HG03521 (cell line): ENCODE data around the gene SLC26A4.
A peak's percentile ranks its signal among the peaks of the same experiment; 100 is the strongest.

ENCODE experiments used
- ATAC-seq: cut with Tn5 transposase; IDR thresholded peaks from one replicate; pipeline ENCODE4 v1.9.1; 2021; ENCODE audit warnings: mild to moderate bottlenecking, moderate library complexity; ENCODE audit not compliant: unreplicated experiment

SLC26A4 gene

DNA sequence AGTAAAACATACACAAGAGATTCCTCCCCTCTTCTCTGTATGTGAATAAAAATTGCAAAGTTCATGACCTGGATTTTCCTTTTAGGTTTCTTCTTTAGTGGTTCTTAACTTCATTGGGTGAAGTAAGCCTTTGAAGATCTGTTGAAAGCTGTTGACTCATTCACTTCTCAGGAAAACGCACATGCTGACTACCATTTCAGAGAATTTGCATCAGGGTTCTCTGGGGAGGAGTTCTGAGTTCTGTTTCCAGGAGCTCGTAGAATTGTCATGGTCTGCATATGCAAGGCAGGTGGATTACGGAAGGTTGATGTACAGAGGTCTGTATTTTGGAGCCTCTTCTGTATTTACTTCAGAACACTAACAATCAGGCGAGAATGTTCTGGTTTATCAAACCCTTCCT lies 962 bp upstream of the SLC26A4 start:
- no peak for ATAC-seq

DNA sequence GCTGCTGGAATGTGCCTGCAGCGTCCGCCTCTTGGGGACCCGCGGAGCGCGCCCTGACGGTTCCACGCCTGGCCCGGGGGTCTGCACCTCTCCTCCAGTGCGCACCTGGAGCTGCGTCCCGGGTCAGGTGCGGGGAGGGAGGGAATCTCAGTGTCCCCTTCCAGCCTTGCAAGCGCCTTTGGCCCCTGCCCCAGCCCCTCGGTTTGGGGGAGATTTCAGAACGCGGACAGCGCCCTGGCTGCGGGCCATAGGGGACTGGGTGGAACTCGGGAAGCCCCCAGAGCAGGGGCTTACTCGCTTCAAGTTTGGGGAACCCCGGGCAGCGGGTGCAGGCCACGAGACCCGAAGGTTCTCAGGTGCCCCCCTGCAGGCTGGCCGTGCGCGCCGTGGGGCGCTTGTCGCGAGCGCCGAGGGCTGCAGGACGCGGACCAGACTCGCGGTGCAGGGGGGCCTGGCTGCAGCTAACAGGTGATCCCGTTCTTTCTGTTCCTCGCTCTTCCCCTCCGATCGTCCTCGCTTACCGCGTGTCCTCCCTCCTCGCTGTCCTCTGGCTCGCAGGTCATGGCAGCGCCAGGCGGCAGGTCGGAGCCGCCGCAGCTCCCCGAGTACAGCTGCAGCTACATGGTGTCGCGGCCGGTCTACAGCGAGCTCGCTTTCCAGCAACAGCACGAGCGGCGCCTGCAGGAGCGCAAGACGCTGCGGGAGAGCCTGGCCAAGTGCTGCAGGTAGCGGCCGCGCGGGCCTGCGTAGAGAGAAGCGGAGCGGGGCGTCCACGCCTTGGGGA lies 645 bp downstream of the SLC26A4 start:
- ATAC-seq = peak; percentile 52

DNA sequence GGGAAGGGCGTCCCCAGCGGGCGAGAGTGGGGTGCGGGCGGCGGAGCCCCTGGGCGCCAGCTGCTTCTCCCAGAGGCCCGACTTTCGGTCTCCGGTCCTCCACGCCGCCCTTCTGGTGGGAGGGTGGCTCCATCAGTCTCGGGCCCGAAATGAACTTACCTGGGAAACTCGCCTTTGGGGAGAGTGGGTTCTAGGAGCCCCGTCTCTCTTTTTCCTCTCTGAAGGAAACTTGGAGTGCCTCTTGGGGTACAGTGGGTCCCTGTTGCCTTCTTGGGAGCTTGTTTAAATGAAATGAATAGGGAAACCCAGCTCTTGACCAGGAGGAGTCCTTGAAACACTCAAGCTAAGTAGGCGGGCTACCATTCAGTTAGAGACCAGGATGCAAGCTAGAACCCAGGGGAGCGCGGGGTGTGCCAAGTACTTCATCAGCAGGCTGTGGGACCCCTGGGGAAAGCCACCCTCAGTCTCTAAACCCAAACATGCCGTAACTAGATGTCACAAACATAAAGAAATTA lies 1.3 kb downstream of the SLC26A4 start:
- no peak for ATAC-seq

DNA sequence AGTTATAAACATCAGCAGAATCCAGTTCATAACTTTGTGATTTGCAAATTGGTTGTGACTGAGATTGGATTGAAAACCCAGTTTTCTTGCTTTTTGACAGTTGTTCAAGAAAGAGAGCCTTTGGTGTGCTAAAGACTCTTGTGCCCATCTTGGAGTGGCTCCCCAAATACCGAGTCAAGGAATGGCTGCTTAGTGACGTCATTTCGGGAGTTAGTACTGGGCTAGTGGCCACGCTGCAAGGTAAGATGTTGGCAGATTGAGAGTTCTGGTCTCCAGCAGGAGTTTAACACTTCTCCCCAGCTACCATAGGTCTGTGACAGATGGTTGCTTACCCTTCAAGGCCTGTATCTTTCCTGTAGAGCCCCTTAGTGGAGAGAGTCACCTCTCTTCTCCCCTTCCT lies 2.6 kb downstream of the SLC26A4 start:
- no peak for ATAC-seq

DNA sequence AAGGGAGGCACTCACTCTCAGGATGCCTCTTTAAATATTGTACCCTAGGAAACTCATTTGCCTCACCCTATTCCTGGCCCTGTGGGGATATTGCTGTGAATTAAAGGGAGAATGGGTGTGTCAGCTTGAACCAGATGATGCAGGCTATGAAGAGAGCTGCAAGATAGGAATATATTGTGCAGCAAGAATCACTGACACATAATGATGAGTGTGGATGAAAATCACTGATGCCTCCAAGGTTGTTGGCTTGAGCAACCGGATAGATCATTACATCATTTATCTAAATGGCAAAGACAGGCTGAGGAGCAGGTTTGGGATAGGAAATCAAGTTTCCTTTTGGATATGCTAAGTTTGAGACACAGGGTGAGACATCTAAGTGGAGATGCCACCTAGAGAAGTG lies 6.2 kb downstream of the SLC26A4 start:
- ATAC-seq = no peak

DNA sequence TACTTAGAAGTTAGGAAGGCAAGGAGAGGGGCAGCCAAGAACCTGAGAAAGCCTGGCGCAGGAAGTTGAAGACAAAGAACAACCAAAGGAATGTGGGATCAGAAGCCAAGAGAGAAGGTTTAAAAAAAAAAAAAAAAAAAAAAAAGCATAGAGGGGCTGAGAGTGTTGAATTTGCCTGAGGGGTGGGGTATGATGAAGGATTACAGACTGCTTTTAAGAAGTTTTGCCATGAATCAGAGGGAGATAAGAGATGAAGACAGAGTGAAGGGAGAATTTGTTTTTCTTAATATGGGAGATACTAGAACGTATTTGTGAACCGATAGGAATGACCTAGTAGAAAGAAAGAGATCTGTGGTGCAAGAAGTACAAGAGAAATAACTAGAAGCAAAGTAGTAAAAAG lies 6.7 kb downstream of the SLC26A4 start:
- ATAC-seq = no peak

DNA sequence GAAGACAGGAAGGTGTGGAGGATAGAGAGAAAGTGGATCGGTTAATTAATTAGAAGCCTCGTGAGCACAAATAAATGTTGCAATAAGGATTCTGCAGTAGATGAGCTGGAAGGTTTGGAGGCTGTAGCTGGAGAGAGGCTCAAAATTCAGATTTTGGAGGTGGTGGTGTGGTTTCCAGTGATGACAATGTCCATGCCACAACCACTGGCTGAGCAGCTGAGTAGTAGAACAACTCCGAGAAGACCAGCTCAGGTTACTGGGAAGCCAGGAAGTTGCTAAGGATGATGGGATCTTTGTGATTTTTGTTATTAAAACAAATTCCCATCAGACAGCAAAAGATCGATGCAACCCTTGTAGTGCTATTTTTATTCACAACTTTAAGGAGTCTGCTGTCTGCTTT lies 7.7 kb downstream of the SLC26A4 start:
- no peak for ATAC-seq

DNA sequence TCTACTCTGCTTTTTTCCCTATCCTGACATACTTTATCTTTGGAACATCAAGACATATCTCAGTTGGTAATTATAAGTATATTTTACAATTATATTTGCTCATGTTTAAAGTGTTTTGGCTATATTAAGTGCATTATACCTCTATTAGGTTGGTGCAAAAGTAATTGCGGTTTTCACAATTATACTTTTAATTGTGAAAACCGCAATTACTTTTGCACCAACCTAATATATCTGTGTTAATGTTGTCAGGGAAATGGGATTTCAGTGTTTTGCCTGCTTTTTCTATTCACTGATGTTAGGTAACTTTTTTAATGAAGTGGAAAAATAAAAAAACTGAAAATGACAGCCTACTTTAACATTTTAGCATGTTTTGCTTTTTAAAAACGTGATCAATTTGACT lies 11.6 kb downstream of the SLC26A4 start:
- no peak for ATAC-seq

DNA sequence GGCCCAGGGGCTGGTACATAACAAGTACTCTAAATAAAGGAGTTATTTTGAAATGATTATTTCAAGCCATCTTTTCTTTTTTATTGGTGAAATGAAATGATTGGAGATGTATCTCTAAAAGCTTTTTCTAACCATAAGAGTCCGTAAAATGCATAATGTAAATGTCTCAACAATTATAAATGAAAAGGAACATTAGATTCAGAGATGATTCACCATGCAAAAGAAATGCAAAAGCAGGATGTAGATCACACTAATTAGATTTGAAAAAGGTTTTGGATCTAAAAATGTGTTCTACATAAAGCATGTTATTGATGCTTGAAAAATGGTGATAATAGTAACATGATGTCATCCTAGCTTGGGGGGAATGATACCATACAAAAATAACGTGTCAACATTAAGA lies 15.6 kb downstream of the SLC26A4 start:
- ATAC-seq = no peak

DNA sequence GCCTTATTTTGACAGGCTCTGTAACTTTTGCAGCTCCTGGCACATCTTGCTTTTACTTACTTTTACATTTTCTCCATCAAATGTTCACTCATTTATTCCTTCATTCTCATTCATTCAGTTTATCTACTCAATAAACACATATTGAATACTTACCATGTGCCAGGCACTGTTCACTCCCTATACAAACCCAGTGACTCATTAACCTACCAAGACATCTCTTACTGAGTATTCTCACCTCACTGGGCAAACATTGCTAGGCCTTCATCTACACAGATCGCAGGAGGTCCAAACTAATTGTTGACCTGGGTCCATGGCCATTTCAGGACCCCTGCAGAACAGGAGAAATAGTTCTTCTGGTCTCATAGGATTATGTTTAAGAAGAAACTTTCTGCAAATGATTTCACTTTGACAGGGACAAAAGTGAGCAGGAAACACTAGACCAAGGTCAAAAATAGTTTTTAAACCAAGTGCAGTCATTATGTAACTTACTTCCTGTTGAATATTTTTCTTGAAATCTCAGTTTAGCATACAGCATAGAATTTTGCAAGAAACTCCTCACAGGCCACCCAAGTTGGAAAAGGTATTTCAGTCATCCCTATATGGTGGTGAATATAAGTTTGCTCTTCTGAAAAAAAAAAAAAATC lies 17.6 kb downstream of the SLC26A4 start:
- no peak for ATAC-seq

DNA sequence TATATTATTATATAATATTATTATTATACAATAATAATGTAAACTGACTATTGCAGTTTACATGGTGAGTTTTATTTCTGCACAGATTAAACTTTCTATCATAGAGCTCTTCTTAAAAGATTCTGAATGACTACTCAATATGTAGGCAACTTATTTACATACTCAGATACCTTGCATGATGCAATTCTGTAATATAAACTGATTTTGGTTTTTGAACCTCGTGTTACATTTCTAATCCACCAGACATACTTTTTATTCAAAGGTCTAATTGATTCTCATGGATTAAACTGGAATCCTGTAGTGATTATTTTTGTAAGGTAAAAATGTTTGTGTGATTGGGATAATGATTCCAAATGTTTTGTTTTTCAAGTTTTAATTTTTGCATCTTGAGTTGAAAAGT lies 19.9 kb downstream of the SLC26A4 start:
- ATAC-seq = no peak

DNA sequence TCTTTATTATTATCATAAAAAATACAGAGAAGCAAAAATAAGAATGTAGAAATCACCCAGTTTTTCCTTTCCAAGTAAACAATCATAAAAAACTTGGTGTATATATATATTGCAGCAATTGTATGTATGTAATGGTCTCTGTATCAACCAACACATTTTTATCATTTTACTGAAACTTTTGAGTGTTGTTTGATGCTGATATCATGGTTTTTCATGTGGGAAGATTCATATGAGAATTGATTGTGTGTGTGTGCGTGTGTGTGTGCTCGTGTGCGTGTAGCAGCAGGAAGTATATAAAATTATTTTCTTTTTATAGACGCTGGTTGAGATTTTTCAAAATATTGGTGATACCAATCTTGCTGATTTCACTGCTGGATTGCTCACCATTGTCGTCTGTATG lies 22.3 kb downstream of the SLC26A4 start:
- no peak for ATAC-seq

DNA sequence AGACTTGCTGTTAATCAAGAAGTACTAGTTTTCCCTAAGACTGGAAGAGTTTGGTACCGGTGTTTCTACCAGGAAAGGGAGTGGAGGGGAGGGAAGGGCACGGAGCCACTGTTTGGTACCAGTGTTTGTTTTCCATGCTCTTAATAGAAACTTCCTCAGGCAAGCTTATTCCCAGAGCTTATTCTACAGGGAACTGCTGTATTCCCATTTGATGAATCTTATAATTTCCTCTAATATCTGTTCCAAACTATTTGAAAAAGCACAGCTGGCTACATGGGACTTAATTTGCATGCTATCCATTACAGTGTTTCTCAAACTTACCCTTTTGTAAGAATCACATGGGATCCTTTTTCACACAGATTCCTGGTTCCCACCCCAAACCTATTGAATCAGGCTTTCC lies 23.7 kb downstream of the SLC26A4 start:
- no peak for ATAC-seq

DNA sequence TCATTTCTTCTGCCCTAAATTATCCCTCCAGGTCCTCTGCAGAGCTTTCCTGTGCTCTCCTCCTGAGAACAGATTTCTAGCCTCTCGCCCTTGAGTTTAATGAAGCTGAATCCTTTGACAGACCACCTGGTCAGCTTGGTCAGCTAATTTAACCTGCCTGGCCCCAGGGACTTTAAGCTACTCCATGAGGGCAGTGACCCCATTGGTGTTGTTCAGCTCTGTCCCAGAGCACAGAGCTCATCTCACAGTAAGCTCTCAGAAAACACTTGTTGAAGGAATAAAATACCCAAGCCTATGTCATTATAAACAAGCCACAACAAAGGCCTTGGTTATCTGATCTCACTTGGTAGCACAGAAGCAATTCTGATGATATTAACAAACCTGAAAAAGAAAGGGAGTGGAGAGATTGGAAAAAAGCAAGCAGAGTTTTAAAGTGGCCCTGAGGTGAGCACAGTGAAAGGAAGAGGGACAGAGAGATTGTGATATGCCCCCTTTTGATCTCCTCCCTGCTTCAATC lies 24.4 kb downstream of the SLC26A4 start:
- ATAC-seq = no peak

DNA sequence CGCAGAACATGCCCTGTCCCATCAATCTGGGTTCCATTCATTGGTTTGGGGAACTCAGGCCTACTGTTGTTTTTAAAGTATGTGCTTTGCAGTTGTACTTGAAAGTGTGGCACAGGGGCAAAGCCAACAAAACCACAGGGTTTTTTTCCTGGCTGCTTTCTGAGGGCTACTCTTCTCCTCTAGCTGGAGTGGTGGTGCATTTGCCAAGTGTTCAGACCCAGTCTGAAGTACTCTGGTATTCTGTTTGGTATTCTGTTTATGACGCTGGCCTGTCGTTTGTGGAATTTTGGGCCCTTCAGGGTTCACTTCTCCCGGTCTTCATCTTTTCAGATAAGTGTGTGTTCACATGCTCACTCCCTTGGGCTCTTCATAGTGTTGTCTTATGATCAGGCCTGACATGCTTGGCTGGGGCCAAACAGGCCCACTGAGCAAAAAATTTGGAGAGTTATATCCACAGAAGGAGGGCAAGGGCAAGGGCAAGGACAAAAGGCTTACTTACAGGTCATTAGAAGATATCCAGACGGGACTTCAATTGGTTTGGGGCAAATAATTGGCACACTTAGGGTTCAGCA lies 26.3 kb downstream of the SLC26A4 start:
- ATAC-seq = no peak

DNA sequence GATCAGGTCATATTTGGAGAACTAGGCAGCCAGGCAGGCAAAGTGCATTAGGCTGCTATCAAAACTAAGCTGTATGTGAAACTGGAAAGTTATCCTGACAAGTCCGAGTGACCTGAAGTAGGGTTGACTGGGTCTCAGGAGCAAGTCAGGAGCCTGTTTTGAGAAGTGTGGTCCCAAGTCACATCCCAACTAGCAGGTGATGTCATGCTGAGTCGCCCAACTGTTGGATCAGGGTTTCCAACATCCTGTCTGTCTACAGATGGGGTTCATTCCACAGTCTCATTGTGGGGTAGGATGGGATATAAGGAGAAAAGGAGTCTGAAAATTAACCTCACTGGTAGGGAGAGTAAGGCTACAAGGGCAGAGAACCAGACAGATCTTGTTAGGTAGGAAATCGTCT lies 27.0 kb downstream of the SLC26A4 start:
- ATAC-seq = no peak

DNA sequence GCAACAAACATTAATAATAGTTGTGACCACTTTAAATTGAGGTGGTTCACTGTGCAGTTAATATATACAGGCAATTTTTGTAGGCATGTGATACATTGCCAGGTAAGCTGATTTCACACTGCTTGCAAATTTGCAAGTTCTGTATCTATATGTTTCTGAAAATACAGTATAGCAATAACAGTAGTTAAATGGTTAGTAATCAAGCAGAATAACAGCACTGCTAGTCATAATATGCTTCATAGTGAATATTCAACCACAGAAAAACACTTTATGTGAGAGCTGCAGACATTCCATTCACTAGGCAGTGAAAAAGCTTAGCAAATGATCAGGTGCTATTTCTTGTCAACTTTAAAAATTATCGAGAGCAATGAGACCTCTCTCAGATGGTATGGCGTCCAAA lies 28.9 kb downstream of the SLC26A4 start:
- no peak for ATAC-seq

DNA sequence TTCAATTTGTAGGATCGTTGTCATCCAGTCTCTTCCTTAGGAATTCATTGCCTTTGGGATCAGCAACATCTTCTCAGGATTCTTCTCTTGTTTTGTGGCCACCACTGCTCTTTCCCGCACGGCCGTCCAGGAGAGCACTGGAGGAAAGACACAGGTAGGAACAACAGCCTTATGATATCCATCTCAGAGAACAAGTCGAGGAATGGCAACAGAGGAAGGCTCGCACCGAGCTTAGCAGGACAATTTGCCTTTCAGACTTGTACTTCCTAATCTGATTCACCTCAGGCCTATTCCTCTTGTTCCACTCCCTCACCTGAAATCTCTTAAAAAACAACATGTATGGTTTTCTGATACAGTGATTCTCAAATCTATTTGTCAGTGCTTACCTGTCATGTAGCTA lies 29.5 kb downstream of the SLC26A4 start:
- no peak for ATAC-seq

DNA sequence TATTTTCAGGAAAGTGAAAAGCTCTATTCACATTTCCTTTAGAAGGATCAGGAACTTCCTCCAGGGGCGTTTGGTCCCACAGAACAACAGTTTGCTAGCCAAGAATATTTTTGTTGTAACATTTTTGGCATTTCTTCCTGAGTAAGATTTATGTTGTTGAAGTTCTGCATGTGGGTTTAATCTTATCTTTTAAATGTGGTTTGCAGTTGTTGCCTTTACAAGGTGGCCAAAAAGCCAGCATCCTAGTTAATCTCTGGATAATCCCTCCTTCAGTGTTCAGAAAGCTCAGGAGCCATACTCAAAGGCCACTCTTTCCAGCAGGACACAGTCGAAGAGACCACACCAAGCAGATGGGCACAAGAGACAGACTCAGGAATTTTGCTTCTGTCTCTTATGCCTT lies 30.0 kb downstream of the SLC26A4 start:
- ATAC-seq = no peak

DNA sequence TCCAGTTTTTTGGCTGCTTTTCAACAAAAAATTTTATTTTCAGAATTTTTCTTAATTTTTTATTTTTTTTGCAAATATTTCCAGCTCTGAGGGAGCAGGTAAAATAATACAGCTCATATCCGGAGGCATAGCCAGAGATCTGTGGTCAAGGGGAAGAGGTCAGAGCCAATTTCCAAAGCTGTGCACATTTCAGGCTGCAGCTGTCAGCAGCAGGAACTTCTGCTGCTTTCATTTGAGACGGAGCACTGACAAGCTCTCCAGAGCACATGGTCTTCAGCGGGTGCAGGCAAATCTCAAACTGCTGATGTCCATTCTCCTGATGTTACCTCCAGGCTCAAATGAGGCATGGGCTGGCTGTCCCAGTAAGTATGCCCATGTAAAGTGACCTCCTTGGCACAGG lies 31.1 kb downstream of the SLC26A4 start:
- ATAC-seq = no peak

DNA sequence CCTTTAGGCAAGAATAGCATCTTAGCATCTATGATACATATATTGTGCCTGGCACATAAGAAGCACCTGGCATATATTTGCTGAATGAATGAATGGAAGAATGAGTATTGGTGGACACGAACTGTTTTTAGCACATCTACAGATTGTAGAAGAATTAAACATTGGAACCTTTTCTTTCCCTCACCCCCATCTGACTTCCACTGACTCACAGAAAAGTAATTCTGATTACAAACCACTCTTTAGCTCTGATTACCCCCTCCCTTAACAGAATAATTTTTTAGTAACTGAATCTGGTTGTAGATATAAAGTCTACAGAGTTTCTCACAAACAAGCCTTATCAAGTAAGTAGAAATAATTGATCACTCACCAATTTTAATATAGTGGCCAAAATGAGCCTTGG lies 31.9 kb downstream of the SLC26A4 start:
- no peak for ATAC-seq

DNA sequence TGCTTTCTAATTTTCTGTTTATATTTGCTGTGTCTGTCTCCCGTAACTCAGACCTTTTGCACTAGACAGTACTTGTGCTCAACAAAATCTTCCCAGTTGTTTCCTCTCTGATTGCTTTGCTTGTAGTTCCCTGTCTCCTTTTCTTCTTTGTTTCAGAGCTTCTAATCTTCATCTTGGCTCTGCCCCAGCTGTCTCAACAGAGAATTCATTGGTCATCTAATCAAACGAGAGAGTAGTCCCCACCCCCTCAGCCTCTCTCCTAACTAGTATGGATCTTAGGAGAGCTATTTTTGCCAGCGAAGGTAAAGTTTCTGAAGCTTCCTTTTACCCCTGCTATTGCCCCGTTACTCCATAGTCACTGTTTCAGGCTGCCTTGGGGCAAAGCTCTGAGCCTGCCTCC lies 32.8 kb downstream of the SLC26A4 start:
- ATAC-seq = no peak
